GM18873 (cell line): Measurements from ENCODE around the gene GABRA4.

Experiments
- ATAC-seq: cut with Tn5 transposase; IDR thresholded peaks from one replicate; pipeline ENCODE4 v1.9.1; 2021; ENCODE audit warnings: mild to moderate bottlenecking, moderate library complexity, moderate number of reproducible peaks; ENCODE audit not compliant: unreplicated experiment, low FRiP score

The GABRA4 gene

GRCh38 chr4:46993075-46994006 lies at the start of gene GABRA4:
TSS of gene GABRA4 (minus strand) at chr4:46993581. CDS start at chr4:46993424, 157 bp downstream.
- ATAC-seq: no peak

GRCh38 chr4:47040828-47041227 lies 47.4 kb upstream of the GABRA4 start:
- ATAC-seq: no peak

DNA sequence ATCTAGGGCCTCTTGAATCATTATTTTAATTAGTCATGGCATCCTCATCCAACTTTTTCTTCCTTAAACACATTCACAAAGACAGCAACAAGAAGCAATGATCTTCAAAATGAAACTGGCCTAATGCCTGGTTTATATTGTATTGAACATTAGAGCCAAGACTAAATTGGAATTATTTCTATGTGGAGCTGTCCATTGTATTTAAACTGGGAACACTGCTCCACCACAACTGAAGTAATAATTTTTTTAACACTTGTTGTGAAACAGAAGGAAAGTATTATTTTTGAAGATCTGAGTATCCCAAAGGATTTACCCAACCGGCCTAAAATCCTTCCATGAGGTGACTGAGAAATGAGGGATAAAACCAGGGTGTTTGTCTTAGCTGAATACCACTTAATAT lies 44.9 kb upstream of the GABRA4 start:
- no peak for ATAC-seq

GRCh38 chr4:47032405-47033106 lies 39.2 kb upstream of the GABRA4 start:
- ATAC-seq: peak; percentile 68

DNA sequence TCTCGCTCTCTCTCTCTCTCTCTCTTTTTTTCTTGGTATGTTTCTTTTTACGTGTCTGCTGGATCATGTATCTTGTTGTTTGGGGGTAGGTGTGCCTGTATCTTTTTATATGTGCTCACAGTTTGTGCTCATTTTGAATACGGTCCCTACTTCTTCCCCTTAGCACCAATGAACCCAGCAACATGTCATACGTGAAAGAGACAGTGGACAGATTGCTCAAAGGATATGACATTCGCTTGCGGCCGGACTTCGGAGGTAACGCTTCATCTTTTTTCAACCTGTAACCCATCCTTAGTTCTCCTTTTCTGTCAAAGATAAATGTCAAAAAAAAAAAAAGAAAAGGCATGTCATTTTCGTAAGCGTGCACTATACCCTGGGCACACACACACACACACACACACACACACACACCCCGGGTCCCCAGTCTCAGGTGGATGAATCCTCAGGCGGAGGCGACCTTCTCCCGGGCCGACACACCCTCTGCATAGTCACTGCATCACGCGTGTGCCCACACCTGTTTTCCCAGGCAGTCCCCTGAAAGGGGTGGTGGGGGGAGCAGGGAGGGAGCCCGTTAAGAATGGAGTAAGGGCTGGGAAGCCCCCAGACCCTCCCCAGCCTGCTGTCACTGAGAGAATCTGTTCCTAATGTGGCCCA lies 38.5 kb upstream of the GABRA4 start:
- ATAC-seq: no peak

DNA sequence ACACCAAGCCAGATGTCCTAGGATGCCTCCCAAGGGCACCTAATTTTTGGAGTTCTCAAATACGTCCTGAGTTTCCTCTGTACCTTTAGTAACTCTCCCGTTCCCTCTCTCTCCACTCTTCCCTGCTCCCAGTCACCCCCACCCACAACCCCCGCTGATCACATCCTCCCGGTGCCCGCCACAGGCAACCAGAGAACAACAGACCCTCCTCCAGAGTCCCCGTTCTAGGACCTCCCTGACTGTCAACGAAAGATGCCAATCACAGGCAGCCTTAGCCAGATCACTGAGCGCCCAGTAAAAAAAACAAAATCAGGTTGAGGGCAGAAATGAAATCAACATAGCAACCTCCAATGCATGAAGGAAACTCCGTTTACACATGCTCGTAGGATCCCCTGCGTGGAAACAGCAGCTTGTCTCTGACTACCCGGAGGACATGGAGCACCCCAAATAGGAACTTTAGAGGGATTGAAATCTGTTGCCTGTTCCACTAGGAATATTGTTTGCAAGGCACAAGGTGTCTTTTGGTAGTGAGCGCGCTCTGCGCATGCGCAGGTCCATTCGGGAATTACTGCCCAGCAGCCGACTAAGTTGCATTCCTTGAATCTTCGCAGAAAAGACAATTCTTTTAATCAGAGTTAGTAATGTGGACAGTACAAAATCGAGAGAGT lies 37.8 kb upstream of the GABRA4 start, which contains the start of gene GABRB1:
Gene GABRB1 (plus strand): TSS at position 557 of the 668 bp plus-strand sequence.
- no peak for ATAC-seq

DNA sequence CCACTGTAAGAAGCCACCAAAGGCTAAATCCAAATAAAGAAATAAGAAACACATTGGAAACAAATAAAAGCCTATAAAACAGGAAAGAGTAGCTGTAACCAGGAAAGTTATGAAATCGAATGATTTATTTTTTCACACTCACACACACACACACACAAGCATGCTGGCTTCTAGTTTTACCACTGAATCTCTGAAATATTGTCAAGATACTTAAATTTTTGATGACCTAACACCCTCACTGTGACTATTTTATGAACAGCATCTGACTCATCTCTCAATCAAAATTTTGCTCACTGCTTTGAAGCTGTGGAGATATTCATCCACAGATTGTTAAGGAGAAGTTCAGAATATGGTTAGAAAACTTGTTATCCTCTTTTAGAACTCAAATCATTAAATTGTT lies 24.1 kb upstream of the GABRA4 start:
- ATAC-seq: no peak

GRCh38 chr4:47017081-47017480 lies 23.7 kb upstream of the GABRA4 start:
- ATAC-seq: no peak

DNA sequence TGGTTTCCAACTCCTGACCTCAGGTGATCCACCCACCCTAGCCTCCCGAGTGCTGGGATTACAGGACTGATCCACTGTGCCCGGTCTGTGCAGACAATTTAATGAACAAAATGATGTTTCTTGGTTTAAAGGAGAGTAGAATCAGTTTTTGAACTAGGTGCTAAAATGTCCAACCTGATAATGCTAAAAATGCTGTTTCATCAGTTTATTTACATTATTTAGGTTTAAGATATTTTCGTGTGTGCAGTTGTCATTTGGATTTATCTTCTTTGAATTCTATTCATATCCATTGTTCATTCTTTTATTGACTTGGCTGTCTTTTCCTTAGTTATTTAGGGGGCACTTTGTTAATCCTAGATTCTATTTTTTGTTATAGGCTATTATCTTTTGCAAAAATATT lies 20.0 kb upstream of the GABRA4 start:
- ATAC-seq: no peak

- no peak for ATAC-seq
These were observed 19.3 kb upstream of the GABRA4 start for GRCh38 chr4:47012676-47013075.

DNA sequence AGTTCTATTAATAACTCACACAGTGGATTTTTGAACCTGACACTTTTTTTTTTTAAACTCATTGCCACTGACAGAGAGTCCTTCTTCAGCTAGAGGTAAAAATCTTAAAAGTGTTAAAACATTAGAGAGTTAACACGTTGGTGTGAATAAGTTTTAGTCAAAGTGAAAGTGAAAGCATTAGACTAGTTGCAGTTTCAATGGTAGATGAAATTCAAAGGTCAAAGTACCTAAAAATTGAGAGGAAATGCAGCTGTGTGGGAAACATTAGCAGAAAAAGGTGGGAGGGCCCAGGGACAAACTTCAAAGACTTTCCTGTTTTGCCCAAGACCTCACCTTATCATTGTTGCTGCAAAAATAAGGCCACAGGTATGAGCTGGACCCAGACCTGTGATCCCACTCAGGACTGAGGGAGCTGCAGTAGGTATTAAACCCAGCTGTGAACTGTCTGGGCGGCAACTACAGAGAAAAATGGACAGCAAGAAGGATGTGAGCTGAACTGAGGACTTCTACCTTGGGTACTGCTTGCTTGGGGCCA lies 17.6 kb upstream of the GABRA4 start:
- peak; percentile 92 for ATAC-seq

DNA sequence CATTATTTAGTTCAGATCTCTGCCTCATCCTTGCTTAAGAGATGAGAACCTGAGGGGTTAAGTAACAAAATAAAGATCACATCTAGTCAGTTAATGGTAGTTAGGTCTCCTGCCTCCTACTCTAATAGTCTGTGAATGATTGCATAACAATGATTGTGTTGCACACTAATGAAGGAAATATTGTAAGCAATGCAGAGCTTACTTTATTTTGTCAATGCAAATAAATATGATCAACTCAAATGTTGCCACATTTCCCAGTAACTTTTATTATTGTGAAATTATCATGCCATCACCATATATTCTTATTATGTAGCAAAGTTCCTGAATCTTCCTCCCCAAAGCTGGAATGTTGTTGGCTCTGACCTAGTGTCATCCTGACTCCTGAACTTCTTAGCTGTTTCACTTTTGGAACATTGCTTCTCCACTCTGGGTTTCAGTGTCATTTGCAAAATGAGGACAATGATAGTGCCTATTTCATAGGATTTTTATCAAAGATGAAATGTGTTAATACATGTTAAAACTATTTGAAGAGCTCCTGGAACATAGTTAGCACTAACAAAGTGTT lies 17.0 kb upstream of the GABRA4 start:
- ATAC-seq: no peak

- no peak for ATAC-seq
These were observed 9.2 kb upstream of the GABRA4 start for GRCh38 chr4:47002580-47002979.

GRCh38 chr4:47000406-47000805 lies 7.0 kb upstream of the GABRA4 start:
- ATAC-seq: no peak

- no peak for ATAC-seq
These were observed 6.2 kb upstream of the GABRA4 start for GRCh38 chr4:46999566-46999965.

DNA sequence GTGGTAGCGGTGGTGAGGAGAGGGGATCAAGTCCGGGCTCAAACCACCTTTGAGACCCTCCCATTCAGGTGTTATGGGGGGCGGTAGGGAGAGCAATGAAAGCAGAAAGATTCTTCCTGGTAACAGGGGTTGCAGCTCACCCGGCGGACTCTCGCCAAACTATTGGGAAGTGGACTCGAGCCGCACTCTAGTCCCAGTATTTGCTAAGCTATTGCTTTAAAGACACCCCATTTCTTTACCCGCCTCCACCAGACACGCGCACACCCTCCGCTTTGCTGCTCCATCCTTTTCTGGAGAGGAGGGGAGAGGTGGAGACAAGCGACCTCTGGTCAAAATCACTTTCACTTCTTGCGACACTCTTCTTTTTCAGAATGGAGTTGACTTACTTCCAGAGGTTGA lies 625 bp upstream of the GABRA4 start:
- ATAC-seq: no peak

GRCh38 chr4:46992338-46992737 lies 1.0 kb downstream of the GABRA4 start:
- no peak for ATAC-seq

DNA sequence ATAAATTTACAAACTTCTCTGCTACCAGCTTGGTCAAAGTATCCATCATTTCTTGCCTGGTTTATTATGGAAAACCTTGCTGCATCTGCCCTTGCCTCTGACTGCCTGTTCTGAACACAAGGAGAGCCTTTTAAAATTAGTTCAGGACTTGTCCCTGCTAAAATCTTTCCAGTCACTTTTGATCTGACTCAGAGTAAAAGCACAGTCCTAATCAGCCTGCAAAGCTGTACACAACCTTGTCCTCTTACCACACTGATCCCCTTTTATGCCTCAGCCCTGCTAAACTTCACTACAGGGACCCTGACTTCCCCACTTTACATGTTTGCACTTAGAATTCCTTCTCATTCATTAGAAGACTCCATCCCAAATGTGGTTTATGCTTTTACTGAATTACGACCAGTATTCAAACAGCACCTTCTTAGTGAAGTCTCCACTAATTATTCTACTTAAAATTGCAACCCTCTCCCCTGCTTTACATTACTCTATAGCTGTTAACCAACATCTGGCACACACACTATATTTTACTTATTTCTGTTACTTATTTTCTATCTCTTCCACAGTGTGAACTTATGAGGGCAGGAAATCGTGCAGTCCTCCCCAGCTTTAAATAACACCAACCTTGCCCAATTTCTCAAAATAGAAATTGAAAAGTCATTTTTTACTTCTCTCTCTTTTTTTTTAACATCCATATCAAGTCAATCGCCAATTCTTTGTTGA lies 6.3 kb downstream of the GABRA4 start:
- no peak for ATAC-seq

- no peak for ATAC-seq
These were observed 8.6 kb downstream of the GABRA4 start for GRCh38 chr4:46984781-46985180.
